H1 (cell line): ENCODE measurements around the gene FSTL4. TPM values are rescaled to one million over a fixed set of nuclear protein-coding genes. Genes with fewer than 3 reads are reported as not detected.

ENCODE experiments used
- CHD1 ChIP-seq: IDR thresholded peaks from 2 replicates; pipeline ENCODE4 v1.6.1; 2012; ENCODE audit warnings: low read depth, low read length, improper control_type of control experiment
- CHD7 ChIP-seq: fragments of 300-600 bp; sonication (generic); IDR thresholded peaks from 2 replicates; pipeline ENCODE4 v1.7.1; 2012; ENCODE audit warnings: low read length, moderate library complexity, mild to moderate bottlenecking, inconsistent platforms; ENCODE audit not compliant: insufficient replicate concordance
- EP300 ChIP-seq, 2 experiments: IDR thresholded peaks; 1 replicate in 1 of 2; 2 replicates in 1 of 2; pipeline ENCODE4 v1.6.1; 2011 to 2012; ENCODE audit warnings: low read depth in 2 of 2, low read length in 2 of 2, mild to moderate bottlenecking in 2 of 2, borderline replicate concordance in 1 of 2, inconsistent platforms in 1 of 2, moderate library complexity in 1 of 2
- KDM4A ChIP-seq: IDR thresholded peaks from one replicate; pipeline ENCODE4 v1.7.1; 2012; ENCODE audit warnings: low read depth, mild to moderate bottlenecking, moderate library complexity, low read length, inconsistent platforms; ENCODE audit not compliant: severe bottlenecking
- KDM5A ChIP-seq: fragments of 200-600 bp; IDR thresholded peaks from 2 replicates; pipeline ENCODE4 v1.7.1; 2012; ENCODE audit warnings: mild to moderate bottlenecking, low read length, inconsistent platforms, mixed read lengths
- MAX ChIP-seq: IDR thresholded peaks from 2 replicates; pipeline ENCODE4 v1.6.1; 2012; ENCODE audit warnings: inconsistent platforms
- RFX5 ChIP-seq: IDR thresholded peaks from 2 replicates; pipeline ENCODE4 v1.6.1; 2011; ENCODE audit warnings: low read depth, low read length, improper control_type of control experiment, borderline replicate concordance
- SP1 ChIP-seq: IDR thresholded peaks from 2 replicates; pipeline ENCODE4 v1.6.1; 2011; ENCODE audit warnings: low read depth, low read length
- SP2 ChIP-seq: IDR thresholded peaks from 2 replicates; pipeline ENCODE4 v1.6.1; 2012; ENCODE audit warnings: mild to moderate bottlenecking, low read length, inconsistent platforms
- SP4 ChIP-seq: IDR thresholded peaks from 2 replicates; pipeline ENCODE4 v1.6.1; 2012; ENCODE audit warnings: low read length, inconsistent platforms
- TAF1 ChIP-seq: IDR thresholded peaks from 2 replicates; pipeline ENCODE4 v1.6.1; 2011; ENCODE audit warnings: mild to moderate bottlenecking, low read depth, low read length
- YY1 ChIP-seq: IDR thresholded peaks from 2 replicates; pipeline ENCODE4 v1.6.1; 2011; ENCODE audit warnings: low read depth, mild to moderate bottlenecking, low read length
- ZNF274 ChIP-seq: IDR thresholded peaks from 2 replicates; pipeline ENCODE4 v1.7.0; 2012; ENCODE audit warnings: low read length, borderline replicate concordance; ENCODE audit errors: extremely low read depth
- polyA plus RNA-seq, 7 experiments: library from polyadenylated mRNA; depleted of rRNA in 3 of 7; stranded (reverse) in 5 of 7; unstranded in 2 of 7; fragments of >200 nt in 5 of 7; fragments of 200-250 nt in 2 of 7; gene quantifications; 1 replicate in 5 of 7; 2 replicates in 1 of 7; 4 replicates in 1 of 7; pipeline versions ENCODE4 v1.2.1 to v1.2.3, GENCODE V29; 2011 to 2013; ENCODE audit warnings: missing spikeins in 2 of 7, mixed read lengths in 2 of 7
- total RNA-seq: library from RNA; stranded (reverse); fragmentation: NEBNext Ultra II Directional; extraction: Animal tissue kit (Norgen Biotek cat#: 25700); gene quantifications from 2 replicates; pipeline ENCODE4 v1.2.1, GENCODE V29; 2021

The FSTL4 gene
- total and polyA plus RNA-seq, 2 of the 8 experiments (the other 6 are each of a cell fraction or from before 2014, with no cell fraction given): 3.1 to 4.1 TPM

- TF ChIP-seq CHD7 (no peak), CHD1 (no peak), ZNF274 (no peak), YY1 (no peak), MAX (no peak), SP4 (no peak), EP300 (IDR thresholded peaks at IDR 0.05; ENCODE audit: borderline replicate concordance in 1 of 2, low read depth in 2 of 2, low read length in 2 of 2) (no peak), RFX5 (no peak), SP2 (no peak), SP1 (no peak), KDM5A (no peak), TAF1 (no peak), KDM4A (no peak)
- TF ChIP-seq, all 59 proteins: peak for 0
Observed at GRCh38 chr5:133392448-133392847, 219.9 kb downstream of the FSTL4 start (continued).
